BE2C (cell line): ENCODE measurements around the gene CFAP20.

ENCODE experiments used
- DNase-seq: peaks from one replicate; pipeline ENCODE4 v3.0.0-alpha.2; 2020
- H3K27me3 ChIP-seq: fragments of 250-450 bp; sonication (Bioruptor Pico); 2 replicates; pipeline ENCODE4 v1.5.1; 2020; ENCODE audit warnings: mild to moderate bottlenecking
- H3K36me3 ChIP-seq: fragments of 250-450 bp; sonication (Bioruptor Pico); 2 replicates; pipeline ENCODE4 v1.5.1; 2020; ENCODE audit warnings: mild to moderate bottlenecking
- H3K4me1 ChIP-seq: fragments of 250-450 bp; sonication (Bioruptor Pico); 2 replicates; pipeline ENCODE4 v1.5.1; 2020
- H3K4me3 ChIP-seq: 2 replicates; pipeline ENCODE4 v1.5.1; 2011; ENCODE audit warnings: low read depth, low read length
- H3K9me3 ChIP-seq: fragments of 250-450 bp; sonication (Bioruptor Pico); 2 replicates; pipeline ENCODE4 v1.5.1; 2020
- TF ChIP-seq, protein P1 (sequence below): IDR thresholded peaks from 2 replicates; pipeline ENCODE4 v1.5.1; 2012; ENCODE audit warnings: mild to moderate bottlenecking, low read depth, low read length

Gene CFAP20

GRCh38 chr16:58157951-58158540 is 28.9 kb upstream of the CFAP20 start:
- no peaks in the 10 kb centered on the region for H3K9me3 ChIP-seq
- DNase-seq: no peak
- no peak overlapping the region for H3K4me3 ChIP-seq
- no peaks in the 10 kb centered on the region for H3K27me3 ChIP-seq
- TF ChIP-seq, protein P1, sequence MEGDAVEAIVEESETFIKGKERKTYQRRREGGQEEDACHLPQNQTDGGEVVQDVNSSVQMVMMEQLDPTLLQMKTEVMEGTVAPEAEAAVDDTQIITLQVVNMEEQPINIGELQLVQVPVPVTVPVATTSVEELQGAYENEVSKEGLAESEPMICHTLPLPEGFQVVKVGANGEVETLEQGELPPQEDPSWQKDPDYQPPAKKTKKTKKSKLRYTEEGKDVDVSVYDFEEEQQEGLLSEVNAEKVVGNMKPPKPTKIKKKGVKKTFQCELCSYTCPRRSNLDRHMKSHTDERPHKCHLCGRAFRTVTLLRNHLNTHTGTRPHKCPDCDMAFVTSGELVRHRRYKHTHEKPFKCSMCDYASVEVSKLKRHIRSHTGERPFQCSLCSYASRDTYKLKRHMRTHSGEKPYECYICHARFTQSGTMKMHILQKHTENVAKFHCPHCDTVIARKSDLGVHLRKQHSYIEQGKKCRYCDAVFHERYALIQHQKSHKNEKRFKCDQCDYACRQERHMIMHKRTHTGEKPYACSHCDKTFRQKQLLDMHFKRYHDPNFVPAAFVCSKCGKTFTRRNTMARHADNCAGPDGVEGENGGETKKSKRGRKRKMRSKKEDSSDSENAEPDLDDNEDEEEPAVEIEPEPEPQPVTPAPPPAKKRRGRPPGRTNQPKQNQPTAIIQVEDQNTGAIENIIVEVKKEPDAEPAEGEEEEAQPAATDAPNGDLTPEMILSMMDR: no peak
- H3K4me1 ChIP-seq: no peaks in the 10 kb centered on the region
- peaks cover 21% of the 10 kb centered on the region for H3K36me3 ChIP-seq

- TF ChIP-seq, protein P1: no peak
- DNase-seq: no peak
- no peaks in the 10 kb centered on the region for H3K27me3 ChIP-seq
- no peaks in the 10 kb centered on the region for H3K9me3 ChIP-seq
- H3K4me1 ChIP-seq: no peaks in the 10 kb centered on the region
- H3K4me3 ChIP-seq: no peak overlapping the region
- peaks cover 13% of the 10 kb centered on the region for H3K36me3 ChIP-seq
Observed at GRCh38 chr16:58157239-58157638, 28.1 kb upstream of the CFAP20 start.

DNA sequence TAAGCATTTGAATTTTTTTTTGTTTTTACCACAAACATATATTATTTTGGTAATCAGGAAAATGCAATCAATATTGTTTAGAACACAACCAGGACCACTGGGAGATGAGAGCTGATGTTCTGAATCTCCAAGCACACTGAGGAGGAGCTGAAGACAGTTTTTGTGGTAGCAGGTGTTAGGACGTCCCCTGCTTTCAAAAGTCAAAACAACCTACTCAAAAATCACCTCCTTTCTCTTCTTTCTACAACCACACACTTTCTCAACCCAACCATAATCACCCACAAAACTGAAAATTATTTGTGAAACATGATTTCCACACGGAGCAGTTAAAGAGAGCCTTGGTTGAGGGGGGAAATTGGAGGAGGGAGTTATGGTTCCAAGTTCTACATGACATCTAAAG is 26.7 kb upstream of the CFAP20 start:
- H3K36me3 ChIP-seq: peaks cover under 1% of the 10 kb centered on the region; the same call in 1 of the 2 replicates
- no peaks in the 10 kb centered on the region for H3K9me3 ChIP-seq
- no peaks in the 10 kb centered on the region for H3K27me3 ChIP-seq
- H3K4me1 ChIP-seq: no peaks in the 10 kb centered on the region
- no peak for DNase-seq
- no peak overlapping the region for H3K4me3 ChIP-seq
- TF ChIP-seq, protein P1: no peak

GRCh38 chr16:58154345-58154744 is 25.2 kb upstream of the CFAP20 start:
- no peaks in the 10 kb centered on the region for H3K27me3 ChIP-seq
- no peaks in the 10 kb centered on the region for H3K9me3 ChIP-seq
- no peak for DNase-seq
- no peaks in the 10 kb centered on the region for H3K4me1 ChIP-seq
- H3K36me3 ChIP-seq: no peaks in the 10 kb centered on the region
- H3K4me3 ChIP-seq: no peak overlapping the region
- TF ChIP-seq, protein P1: no peak

DNA sequence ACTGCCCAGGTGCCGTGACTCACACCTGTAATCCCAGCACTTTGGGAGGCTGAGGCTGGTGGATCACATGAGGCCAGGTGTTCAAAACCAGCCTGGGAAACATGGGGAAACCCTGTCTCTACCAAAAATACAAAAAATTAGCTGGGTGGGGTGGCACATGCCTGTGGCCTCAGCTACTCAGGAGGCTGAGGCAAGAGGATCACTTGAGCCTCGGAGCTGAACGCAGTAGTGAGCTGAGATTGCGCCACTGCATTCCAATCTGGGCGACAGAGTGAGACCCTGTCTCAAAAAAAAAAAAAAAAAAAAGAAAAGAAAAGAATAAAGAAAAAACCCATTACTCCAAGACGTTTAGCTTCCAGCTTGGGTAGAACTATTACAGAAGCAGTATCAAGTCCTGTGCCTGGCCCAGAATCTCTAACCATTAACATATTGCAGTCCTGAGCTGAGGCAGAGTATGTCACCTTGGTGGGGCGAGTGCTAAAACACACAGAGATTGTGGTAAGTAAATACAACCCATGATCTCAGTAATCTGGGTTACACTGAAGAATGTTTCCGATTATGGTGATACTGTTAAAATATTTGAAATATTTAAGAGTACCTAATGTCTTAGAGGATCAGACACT is 23.2 kb upstream of the CFAP20 start:
- no peak for DNase-seq
- no peak overlapping the region for H3K4me3 ChIP-seq
- H3K4me1 ChIP-seq: no peaks in the 10 kb centered on the region
- no peaks in the 10 kb centered on the region for H3K27me3 ChIP-seq
- H3K36me3 ChIP-seq: no peaks in the 10 kb centered on the region
- TF ChIP-seq, protein P1: no peak
- H3K9me3 ChIP-seq: no peaks in the 10 kb centered on the region

GRCh38 chr16:58148526-58148925 is 19.3 kb upstream of the CFAP20 start:
- H3K36me3 ChIP-seq: no peaks in the 10 kb centered on the region
- H3K27me3 ChIP-seq: no peaks in the 10 kb centered on the region
- H3K4me1 ChIP-seq: no peaks in the 10 kb centered on the region
- H3K4me3 ChIP-seq: no peak overlapping the region
- TF ChIP-seq, protein P1: no peak
- no peak for DNase-seq
- H3K9me3 ChIP-seq: no peaks in the 10 kb centered on the region
